Stimulated activated CD4-positive, alpha-beta T cell treated with anti-CD3 and anti-CD28 coated beads, Interleukin-15, amount 100 ng/mL, for 48 hours (primary cell): ENCODE measurements around the gene RBKS.
"Not testable (repeated sequence)": the region's sequence is repeated elsewhere in the genome, so short reads cannot be mapped to it uniquely, and the experiment has no call there.

Experiments used
- DNase-seq, 2 donors: peaks; one replicate each; pipeline ENCODE4 v3.0.0-alpha.2; 2020; ENCODE audit warnings: low read depth in 2 of 2

The RBKS gene

DNA sequence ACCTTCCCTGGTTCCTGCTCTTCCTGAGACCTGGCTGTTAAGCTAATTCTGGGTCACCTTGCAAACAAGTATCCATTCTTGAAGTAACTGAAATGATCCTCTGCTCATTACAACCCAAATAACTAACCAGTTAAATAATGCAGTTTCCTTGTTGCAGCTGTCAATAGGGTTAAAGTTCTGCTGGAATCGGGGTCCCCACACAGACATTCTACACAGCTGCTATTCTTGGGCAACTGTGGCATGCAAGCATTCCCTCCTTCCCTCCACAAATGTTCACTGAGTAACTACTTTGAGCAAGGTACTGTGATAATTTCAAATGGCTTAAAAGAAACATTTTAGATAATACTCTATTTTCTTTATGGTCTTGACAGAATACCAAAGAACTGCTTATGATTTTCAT lies 17.1 kb downstream of the RBKS start:
- no peak for DNase-seq

DNA sequence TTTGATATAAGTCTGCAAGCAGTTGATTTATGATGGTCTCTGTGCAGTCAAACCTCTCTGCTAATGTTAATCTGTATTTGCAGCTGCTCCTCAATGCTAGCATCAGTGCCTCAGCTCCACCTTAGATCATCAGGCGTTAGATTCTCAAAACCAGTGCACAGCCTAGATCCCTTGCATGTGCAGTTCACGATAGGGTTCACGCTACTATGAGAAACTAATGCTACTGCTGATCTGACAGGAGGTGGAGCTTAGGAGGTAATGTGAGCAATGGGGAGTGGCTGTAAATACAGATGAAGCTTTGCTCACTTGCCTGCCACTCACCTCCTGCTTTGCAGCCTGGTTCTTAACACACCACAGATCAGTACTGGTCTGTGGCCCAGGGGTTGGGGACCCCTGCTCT lies 18.4 kb downstream of the RBKS start:
- no peak for DNase-seq

DNA sequence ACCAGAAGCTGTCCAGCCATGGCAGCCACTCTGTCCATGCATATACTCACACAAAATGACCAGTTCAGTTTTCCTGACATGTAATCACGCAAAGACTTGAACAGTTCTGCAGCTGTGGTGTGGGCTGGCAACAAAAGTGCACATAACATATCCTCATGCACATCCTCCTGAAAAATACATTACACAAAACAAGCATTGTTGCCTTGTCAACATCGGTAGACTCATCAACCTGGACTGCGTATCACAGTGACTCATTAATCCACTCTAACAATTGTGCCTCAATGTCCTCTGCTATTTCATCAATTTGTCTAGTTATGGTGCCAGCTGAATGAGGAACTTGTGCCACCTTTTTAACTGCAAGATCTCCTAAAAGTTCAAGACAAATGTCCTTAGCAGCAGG lies 19.5 kb downstream of the RBKS start:
- no peak for DNase-seq

DNA sequence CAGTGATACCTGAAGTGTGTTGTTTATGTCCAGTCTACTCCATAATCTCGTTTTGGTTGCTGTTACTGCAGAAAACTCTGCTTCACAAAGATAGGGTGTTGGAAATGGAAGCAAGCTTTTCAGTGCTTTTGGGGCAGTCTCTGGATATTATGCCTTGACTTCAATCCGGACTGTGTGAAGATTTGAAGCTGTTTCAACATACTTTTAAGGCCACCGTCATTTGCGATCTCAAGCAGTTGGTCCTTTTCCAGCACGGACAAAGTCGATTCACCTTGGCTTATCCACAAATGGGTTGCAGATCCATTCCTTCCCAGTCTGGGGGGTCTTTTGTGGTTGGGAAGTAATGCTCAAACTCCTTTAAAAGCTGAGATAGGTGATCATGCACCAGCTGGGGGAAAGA lies 20.4 kb downstream of the RBKS start:
- DNase-seq, result no peak

DNA sequence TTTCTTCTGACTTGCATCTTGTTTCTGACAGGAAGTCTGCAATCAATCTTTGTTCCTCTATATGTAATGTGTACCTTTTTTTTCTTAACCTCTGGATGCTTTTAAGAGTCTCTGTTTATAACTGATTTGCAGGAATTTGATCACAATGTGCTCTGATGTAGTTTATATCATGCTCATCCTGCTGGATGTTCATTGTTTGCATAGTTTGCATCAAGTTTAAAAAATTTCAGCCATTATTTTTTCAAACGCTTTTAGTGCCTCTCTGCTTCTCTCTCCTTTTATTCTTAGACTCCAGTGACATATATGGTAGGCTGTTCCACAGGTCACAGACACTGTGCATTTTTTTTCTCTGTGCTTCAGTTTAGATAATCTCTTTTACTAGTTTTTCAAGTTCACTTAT lies 23.9 kb downstream of the RBKS start:
- DNase-seq, result no peak

DNA sequence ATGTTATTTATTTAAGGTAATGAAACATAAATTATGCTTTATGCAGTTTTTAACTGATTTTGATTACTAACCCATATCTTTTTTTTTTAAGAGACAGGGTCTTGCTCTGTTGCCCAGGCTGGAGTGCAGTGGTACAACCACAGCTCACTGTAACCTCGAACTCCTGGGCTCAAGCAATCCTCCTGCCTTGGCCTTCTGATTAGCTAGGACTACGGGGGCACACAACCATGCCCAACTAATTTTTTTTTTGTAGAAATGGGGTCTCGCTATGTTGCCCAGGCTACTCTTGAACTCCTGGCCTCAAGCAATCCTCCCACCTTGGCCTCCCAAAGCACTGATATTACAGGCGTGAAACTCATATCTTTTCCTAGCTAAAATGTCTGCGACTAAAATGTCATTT lies 26.2 kb downstream of the RBKS start:
- not testable (repeated sequence) for DNase-seq

DNA sequence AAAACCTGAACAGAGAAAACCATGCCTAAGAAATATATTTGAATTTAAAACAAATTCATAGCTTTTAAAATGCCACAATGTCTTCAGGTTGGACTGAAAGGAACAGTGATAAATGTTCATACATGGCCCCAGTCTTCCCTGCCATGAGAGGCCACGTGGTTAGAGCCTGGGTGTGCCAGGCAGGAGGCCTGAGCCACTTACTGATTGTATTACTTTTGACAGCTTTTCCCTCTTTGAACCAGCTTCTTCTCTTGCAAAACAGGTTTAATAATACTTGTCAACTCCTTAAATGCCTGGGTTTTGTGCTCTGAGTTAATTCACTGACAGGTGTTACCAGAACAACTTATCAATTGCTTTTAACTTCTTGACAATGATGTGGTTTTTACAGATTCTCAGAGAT lies 27.0 kb downstream of the RBKS start:
- DNase-seq, result no peak

DNA sequence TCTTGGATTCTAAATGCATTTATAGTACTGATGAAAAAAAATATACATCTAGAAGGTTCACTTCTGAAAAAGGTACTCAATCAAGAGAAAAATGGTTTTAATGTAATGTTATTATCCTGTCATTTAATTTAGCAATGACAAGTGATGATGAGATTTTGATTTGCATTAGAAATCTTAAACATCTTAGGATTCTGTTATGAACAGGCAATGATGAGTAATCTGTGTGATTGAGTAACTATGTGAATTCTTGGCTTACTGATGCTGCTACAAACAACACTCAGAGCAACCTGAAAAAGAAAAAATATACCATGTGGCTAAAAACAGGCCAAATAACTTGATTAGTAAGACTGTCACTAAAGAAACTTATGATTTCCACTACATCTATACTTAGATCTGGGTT lies 30.1 kb downstream of the RBKS start:
- no peak for DNase-seq

DNA sequence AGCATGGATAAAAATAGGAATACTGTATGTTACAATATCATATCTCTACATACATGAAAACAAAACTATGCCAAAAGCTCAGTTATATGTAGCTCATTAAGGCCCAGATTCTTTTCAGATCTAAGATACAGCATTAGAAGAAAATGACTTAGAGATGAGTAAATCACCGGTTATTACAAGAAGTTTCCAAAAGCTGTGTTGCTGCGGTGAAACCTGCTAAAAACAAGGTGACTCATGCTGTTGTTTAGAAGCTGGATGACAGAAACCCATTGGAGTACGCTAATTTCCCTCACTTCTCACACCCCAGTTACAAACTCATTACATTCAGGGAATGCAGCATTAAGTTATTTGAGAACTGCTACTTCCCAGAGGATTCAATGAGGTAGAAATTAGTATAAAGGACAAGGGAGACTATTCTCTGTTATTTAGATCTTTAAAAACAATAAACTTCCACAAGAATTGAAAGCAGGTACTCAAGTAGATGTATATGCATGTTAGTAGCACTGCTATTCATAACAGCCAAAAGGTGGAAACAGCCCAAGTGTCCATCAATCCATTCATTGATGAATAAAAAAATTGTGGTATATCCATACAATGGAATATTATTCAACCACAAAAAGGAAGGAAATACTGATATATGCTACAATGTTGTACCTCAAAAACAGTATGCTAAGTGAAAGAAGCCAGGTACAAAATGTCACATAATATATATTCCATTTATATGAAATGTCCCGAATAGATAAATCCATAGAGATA lies 32.6 kb downstream of the RBKS start:
- DNase-seq, result peak in 1 of 2 donors; percentile 6

DNA sequence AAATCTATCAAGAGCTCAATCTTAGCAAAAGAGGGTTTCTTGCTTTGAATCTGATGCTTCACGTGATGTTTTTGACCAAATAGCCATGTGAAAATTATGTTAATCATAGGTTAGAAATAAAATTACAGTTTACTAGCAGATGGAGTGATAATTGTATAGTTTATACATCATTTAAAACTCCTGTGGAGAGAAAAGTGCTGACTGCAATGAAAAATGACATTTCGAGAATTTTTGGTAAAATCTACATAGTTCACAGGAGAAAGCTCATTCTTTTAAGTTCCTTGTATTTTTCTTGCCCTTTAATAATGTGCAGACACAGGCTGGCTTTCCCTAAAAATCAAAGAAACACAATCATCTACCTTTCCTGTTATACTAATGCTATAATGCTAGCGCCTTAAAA lies 33.2 kb downstream of the RBKS start:
- no peak for DNase-seq

DNA sequence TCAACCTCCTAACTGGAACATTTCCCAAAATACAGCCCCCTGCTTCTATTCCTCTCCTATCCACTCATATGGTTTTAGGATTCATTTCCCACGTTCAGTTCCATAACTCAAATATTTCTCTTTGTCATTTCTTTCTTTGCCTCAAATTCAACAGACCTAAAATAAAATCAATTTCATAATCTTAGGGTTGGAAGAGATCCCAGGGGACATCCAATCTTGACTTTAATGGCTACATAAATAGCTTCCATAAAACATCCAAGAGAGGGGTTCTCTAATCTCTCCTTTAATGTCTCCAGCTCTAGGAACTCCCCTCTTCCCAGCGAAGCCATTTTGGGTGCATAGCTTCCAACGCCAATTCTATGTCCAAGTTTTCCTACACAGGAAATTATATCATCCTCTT lies 33.8 kb downstream of the RBKS start:
- DNase-seq, result no peak

DNA sequence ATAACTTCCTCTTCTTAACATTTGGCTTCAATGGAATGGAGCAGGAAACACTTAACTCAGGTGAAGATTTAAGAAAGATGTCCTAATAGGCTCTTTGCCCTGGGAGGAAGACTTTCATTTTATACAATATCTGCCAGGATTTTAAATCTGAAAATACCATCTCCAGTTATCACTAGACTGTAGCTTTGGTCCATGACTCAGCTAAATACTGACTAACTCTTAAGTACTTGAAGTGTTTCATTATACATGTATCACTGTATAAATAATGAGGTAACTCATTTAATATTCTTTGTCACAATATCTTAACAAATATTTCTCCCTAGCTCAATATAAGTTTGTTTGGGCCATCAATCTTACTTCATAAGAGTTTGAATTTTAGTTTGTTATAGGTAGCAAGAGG lies 34.7 kb downstream of the RBKS start:
- DNase-seq, result no peak

DNA sequence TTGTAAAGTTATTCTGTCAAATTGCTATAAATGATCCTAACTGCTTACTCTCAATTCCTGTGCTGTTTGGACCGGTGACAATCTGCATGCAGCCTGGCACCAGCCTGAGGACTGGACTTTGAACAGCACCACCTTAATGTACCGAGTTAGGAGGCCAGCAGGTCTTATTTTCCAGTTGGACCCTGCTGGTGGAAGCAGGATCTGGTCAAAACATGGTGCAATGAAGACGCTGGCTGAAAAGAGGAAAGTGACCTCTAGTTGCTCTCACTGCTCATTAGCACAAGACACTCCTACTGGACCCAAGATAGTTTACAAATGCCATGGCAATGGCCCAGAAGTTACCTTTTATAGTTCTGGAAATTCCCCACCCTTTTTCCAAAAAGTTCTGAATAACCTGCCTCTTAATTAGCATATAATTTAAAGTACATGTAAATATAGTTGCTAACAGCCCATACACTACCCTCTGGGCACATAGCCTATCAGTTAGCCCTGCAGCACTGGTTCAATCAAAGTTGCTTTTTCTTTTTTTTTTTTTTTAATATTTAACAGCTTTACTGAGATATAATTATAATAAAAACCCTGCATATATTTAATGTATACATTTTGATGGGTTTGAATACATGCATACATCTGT lies 35.8 kb downstream of the RBKS start:
- no peak for DNase-seq

DNA sequence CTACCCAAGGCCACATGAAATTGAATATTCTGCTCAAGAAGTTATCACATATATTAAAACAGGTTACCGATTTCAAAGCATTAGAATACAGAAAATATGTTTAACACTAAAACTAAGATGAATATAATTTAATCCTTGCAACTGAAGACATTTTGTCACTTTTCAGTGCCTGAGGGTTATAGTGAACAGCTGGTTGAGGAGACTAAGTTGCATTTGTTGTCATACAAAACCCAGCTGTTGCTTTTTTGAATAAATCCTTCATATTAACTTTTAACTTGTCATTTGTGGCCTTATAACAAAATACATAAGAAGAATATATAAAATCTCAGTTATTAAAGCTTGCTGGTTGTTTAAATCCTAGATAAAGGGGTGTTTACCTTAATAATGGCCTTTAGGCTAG lies 37.5 kb downstream of the RBKS start:
- DNase-seq, result no peak

DNA sequence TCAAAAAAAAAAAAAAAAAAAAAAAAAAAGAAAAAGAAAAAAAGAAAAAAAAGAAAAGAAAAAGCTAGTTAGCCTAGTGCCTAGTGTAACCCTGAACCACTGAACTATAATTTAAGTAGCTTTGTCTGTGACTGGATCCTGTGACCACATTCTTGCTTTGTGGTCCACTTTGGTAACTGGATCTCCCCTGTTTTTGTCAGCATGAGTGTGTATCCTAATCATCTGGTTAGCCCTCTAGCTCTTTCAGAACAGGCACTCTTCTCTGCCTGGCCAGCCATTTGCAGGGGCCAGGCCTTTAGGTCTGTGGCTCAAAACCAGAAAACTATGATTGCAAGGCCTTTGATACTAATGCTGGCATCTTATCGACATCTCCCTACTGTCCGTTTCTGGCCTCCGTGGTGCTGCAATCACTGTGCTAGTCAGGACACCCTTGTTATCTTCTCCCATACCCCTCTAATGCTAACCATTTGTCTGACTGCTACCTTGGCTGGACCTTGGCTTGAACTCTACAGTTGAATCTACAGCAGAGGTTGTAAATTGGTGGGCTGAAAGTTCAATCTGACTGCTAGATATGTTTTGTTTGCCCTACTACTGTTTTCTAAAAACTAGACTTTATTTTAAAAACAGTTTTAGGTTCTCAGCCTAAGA lies 40.5 kb downstream of the RBKS start:
- no peak for DNase-seq

DNA sequence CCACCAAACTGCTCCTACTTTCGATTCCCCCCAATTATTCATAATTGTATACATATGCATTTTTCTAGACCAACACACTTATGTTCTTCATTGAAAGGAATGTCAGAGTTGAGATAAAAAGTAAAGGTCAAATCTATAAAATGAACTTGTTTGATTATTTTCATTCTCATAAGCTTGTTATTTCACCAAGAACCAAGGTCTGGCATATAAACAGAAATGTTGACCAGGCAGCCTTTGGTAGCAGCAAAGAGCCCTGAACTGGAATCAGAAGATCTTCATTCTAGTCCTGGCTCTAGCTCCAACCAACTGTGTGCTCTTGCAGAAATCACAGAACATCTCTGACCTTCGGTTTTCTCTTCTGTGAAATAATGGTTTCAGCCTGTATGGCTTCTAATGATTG lies 42.9 kb downstream of the RBKS start:
- DNase-seq, result no peak

DNA sequence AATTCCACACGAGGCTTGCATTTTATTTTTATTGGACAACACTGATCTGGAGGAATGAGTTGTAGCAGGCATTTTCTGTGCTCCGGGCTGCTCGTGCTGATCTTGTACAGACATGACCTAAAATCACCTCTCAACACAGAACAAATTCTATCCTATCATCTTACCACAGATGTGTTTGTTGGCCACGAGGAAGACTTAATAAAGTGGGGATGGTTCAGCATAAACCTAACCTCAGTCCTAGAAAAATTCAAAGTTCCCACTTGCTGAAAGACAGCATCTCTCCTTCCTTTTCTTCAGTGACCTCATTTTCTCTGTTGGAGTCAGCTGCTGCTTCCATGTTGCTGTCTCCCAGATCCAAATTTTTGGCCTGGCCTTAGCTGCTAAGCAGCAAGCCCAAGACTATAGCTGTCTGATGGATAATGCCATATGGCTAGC lies 45.3 kb downstream of the RBKS start:
- DNase-seq, result no peak

DNA sequence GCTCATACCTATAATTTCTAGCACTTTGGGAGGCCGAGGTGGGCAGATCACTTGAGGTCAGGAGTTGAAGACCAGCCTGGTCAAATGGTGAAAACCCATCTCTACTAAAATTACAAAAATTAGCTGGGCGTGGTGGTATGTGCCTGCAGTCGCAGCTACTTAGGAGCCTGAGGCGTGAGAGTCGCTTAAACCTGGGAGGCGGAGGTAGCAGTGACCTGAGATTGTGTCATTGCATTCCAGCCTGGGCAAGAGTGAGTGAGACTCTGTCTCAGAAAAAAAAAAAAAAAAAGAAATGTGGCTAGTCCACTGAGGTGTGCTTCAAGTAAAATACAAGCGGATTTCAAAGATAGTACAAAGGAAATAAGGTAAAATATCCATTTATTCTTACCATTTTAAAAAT lies 46.2 kb downstream of the RBKS start:
- no peak for DNase-seq

DNA sequence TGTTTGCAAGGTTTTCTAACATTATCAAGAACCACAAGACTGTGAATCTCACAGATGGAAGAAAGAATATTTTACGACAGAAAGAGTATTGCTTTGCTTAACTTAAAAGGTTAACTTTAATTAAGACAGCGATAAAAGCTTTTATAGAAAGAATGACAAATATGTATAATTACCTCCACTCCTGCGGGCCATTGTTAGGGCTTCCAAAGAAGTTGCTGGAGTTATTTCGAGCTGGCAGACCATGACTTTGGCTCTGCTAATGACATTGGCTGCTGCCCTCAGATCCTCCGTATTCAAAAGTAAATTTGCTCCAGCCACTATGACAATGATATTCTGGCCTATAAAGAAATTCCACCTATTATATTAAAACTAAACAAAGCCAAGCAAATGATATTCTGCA lies 47.3 kb downstream of the RBKS start:
- no peak for DNase-seq

DNA sequence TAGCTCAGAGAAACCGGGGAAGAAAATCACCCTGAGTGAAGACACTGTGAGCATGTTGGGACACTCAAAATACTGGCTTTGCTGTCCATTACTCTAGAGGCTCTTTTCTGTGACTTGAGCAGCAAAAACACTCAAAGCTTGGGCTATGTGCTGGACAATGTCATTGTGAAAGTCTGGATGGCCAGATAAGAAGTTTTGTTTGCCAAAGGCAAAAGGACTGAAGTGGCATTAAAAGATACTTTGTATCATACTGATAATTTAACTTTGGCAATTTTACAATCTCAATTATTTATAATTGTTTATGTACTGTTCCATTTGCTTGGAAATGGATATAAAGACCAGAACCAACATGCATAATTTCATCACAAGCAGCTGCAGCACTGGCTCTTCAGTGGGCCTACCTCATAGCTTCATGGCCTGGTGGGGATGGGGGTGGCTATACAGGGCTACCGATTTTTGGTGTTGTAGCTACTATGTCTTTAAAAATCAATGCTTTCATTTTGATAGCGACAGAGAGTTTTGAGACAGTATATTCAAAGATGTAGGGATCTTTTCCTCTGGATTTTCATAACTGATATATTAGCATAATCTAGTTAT lies 51.1 kb downstream of the RBKS start:
- DNase-seq, result no peak

DNA sequence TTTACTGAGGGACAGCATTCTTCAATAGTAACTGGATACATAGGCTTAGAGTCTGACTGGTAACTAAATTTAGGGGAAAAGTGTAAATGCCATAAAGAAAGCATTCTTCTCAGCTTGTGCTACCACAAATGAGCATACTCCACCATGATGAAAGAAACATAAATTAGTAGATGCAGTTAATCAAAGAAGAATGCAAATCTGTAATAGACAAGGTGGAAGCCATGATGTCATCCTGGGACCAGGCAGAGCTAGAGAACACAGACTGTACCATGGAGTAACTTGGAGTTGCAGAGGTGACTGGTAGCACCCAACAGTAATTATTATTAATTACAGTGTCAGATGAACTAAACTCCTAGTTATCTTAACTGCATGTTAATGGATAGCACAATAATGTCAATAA lies 51.7 kb downstream of the RBKS start:
- no peak for DNase-seq

DNA sequence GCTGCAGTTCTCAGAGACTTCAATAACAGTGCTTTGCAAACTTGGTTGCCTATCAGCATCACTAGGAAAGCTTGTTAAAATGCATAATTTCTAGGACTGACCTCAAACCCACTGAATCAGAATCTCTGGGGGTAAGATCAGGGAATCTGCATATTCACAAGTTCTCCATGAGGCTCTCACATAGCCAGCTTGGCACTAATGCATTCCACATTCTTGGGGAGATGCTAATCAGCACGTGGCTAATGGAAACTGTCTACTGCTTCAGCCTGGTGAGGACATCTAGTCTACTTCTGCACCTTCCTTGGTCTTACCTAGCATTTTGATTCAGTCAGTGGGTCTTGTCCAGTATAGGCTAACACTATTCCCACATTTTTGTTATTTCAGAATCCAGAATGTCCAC lies 56.3 kb downstream of the RBKS start:
- no peak for DNase-seq

DNA sequence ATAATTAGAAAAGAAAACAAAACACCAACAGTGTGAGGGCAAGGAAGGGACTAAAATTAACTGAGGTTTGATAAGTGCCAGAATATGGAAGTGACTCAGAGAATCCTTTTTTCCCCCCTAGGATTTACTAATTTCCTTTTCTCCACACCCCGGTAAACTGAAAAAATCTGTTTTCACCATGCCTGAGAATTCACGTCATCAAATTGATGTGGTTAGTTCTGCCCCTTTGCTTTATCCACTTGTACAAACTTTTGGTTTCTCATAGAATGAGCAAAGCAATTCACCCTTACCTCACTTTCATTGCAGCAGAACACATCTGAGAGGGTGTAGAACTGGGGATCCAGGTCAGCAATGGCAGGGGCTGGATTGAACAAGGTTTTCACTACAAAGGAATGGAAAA lies 57.8 kb downstream of the RBKS start:
- DNase-seq, result no peak
